B cell (primary cell): ENCODE data around the gene SCAND1. TPM values are rescaled to one million over a fixed set of nuclear protein-coding genes. Genes with fewer than 3 reads are reported as not detected.

Experiments
- ATAC-seq: fragments of 200-7000 bp; cut with Tn5 transposase; one replicate; pipeline ENCODE4 v1.10.0; 2021; ENCODE audit warnings: low read depth, mild to moderate bottlenecking, moderate number of reproducible peaks, moderate library complexity
- CTCF ChIA-PET: fragments of 350-600 bp; sonication (Branson Sonifier 250); formaldehyde crosslinking; loops from one replicate; lab custom pipeline; 2021; ENCODE audit warnings: antibody characterized with exemption, inconsistent platforms; lab: Charles Lee
- POLR2A ChIA-PET: fragments of 350-600 bp; sonication (Branson Sonifier 250); formaldehyde crosslinking; loops from one replicate; lab custom pipeline; 2021; ENCODE audit warnings: antibody characterized with exemption; lab: Charles Lee
- DNase-seq: peaks from one replicate; pipeline ENCODE4 v3.0.0; 2013
- H2AFZ ChIP-seq: 2 replicates; pipeline ENCODE4 v1.6.1; 2012; ENCODE audit warnings: mild to moderate bottlenecking, low read depth, low read length; ENCODE audit not compliant: insufficient read depth, poor library complexity, severe bottlenecking
- H3K27ac ChIP-seq, 2 donors: 1 replicate in 1 of 2; 2 replicates in 1 of 2; pipeline ENCODE4 v1.5.1; 2012 to 2013; ENCODE audit warnings: low read length in 2 of 2, mild to moderate bottlenecking in 2 of 2, moderate library complexity in 1 of 2
- H3K27me3 ChIP-seq, 4 experiments: fragments of 200-600 bp in 1 of 4; sonication (generic) in 1 of 4; replicated peaks in 1 of 4; 1 replicate in 2 of 4; 2 replicates in 2 of 4; pipeline versions ENCODE4 v1.6.1 to v1.7.0; 2013 to 2016; ENCODE audit warnings: low read length in 3 of 4, mild to moderate bottlenecking in 2 of 4, mixed read lengths in 1 of 4, moderate library complexity in 1 of 4; ENCODE audit not compliant: insufficient read depth in 4 of 4, control insufficient read depth in 3 of 4; ENCODE audit errors: control extremely low read depth in 1 of 4
- H3K36me3 ChIP-seq, 2 experiments: replicated peaks in 1 of 2; 1 replicate in 1 of 2; 2 replicates in 1 of 2; pipeline versions ENCODE4 v1.6.1 to v1.7.1; 2013; ENCODE audit warnings: low read length in 1 of 2; ENCODE audit not compliant: insufficient read depth in 2 of 2, control insufficient read depth in 1 of 2; ENCODE audit errors: control extremely low read depth in 1 of 2, extremely low read depth in 1 of 2
- H3K4me1 ChIP-seq, 2 donors: fragments of 200-600 bp in 1 of 2; sonication (generic) in 1 of 2; 1 replicate in 1 of 2; 2 replicates in 1 of 2; pipeline versions ENCODE4 v1.5.1 to v1.6.1; 2013 to 2017; ENCODE audit warnings: low read length in 2 of 2; ENCODE audit not compliant: control insufficient read depth in 2 of 2, insufficient read depth in 2 of 2
- H3K4me2 ChIP-seq: replicated peaks from 2 replicates; pipeline ENCODE3; 2012; ENCODE audit warnings: mild to moderate bottlenecking, low read depth, low read length; ENCODE audit not compliant: poor library complexity, severe bottlenecking
- H3K4me3 ChIP-seq, 5 experiments: fragments of 200-600 bp in 1 of 5; sonication (generic) in 1 of 5; 1 replicate in 3 of 5; 2 replicates in 2 of 5; pipeline versions ENCODE4 v1.5.1 to v1.7.0; 2011 to 2016; ENCODE audit warnings: low read length in 4 of 5, mild to moderate bottlenecking in 4 of 5, low read depth in 2 of 5, control low read depth in 1 of 5, moderate library complexity in 1 of 5; ENCODE audit not compliant: insufficient read depth in 1 of 5; ENCODE audit errors: control extremely low read depth in 1 of 5, extremely low read depth in 1 of 5
- H3K79me2 ChIP-seq: fragments of 200-600 bp; sonication (generic); one replicate; pipeline ENCODE4 v1.6.0; 2016; ENCODE audit warnings: low read length; ENCODE audit not compliant: control insufficient read depth, insufficient read depth
- H3K9ac ChIP-seq: fragments of 200-600 bp; sonication (generic); 2 replicates; pipeline ENCODE4 v1.6.1; 2017; ENCODE audit warnings: mild to moderate bottlenecking, low read length, moderate library complexity
- H3K9me3 ChIP-seq, 3 donors: one replicate each; pipeline versions ENCODE4 v1.6.1 to v1.7.1; 2013; ENCODE audit warnings: low read length in 2 of 3; ENCODE audit not compliant: control insufficient read depth in 2 of 3, insufficient read depth in 1 of 3; ENCODE audit errors: control extremely low read depth in 1 of 3
- H4K20me1 ChIP-seq: 2 replicates; pipeline ENCODE4 v1.6.0; 2012; ENCODE audit warnings: mild to moderate bottlenecking, low read length; ENCODE audit not compliant: insufficient read depth, control insufficient read depth, poor library complexity, severe bottlenecking
- H3K27ac Mint-ChIP-seq: one replicate; pipeline ENCODE4 v1.8.0; 2021; ENCODE audit warnings: mixed read lengths
- H3K27me3 Mint-ChIP-seq: one replicate; pipeline ENCODE4 v1.8.0; 2021; ENCODE audit warnings: mixed read lengths
- H3K4me1 Mint-ChIP-seq: one replicate; pipeline ENCODE4 v1.8.0; 2021; ENCODE audit warnings: mixed read lengths
- H3K4me3 Mint-ChIP-seq: one replicate; pipeline ENCODE4 v1.8.0; 2021; ENCODE audit warnings: mixed read lengths
- H3K9me3 Mint-ChIP-seq: one replicate; pipeline ENCODE4 v1.8.0; 2022; ENCODE audit warnings: mixed read lengths; ENCODE audit not compliant: insufficient read depth
- CTCF ChIP-seq: fragments of 200-600 bp; IDR thresholded peaks from one replicate; pipeline ENCODE4 v1.8.0; 2022; ENCODE audit warnings: antibody characterized with exemption, mild to moderate bottlenecking
- EZH2 ChIP-seq: IDR thresholded peaks from 2 replicates; pipeline ENCODE4 v1.6.1; 2012; ENCODE audit warnings: borderline replicate concordance, low read depth, mild to moderate bottlenecking, moderate library complexity, low read length; ENCODE audit not compliant: insufficient read depth, poor library complexity, severe bottlenecking
- WGBS: methylation state at CpG from one replicate; pipeline ENCODE4 v1.1.5; 2013; ENCODE audit warnings: missing lambda C conversion rate; ENCODE audit not compliant: insufficient coverage; 5-methylcytosine and 5-hydroxymethylcytosine counted together
- intact Hi-C: fragments of 100-400 bp; cut with micrococcal nuclease; formaldehyde crosslinking; loops from one replicate; pipeline ENCODE4 v1.10.0; 2022
- polyA plus RNA-seq: library from polyadenylated mRNA; depleted of rRNA; stranded (reverse); fragments of >200 nt; gene quantifications from 2 replicates; pipeline ENCODE4 v1.2.3, GENCODE V29; 2012
- total RNA-seq, 2 donors: library from RNA; stranded (reverse); fragments of 120-200 nt in 1 of 2; gene quantifications; 1 replicate in 1 of 2; 2 replicates in 1 of 2; pipeline versions ENCODE4 v1.2.3 to v1.2.4, GENCODE V29; 2013 to 2022

SCAND1 gene
- total and polyA plus RNA-seq, 2 donors (not counting 1 experiment from before 2014, with no cell fraction given) = 42.0 to 102 TPM

- Histone ChIP-seq H4K20me1 (no peaks in the 10 kb centered on the region), H3K27ac (no peak overlapping the region), H3K9ac (no peak overlapping the region), H2AFZ (no peak overlapping the region), H3K36me3 (peaks cover 0 to 61% of the 10 kb centered on the region in 2 experiments), H3K4me2 (no peak overlapping the region), H3K27me3 (no peaks in the 10 kb centered on the region), H3K79me2 (peaks cover 6% of the 10 kb centered on the region), H3K9me3 (no peaks in the 10 kb centered on the region), H3K4me3 (no peak overlapping the region), H3K4me1 (no peaks in the 10 kb centered on the region)
- WGBS = 100% methylated on average over 1 of the region's 2 CpGs
- Mint-ChIP-seq H3K27ac (peak overlapping the region; percentile 17), H3K9me3 (no peaks in the 10 kb centered on the region), H3K4me3 (no peak overlapping the region), H3K4me1 (no peaks in the 10 kb centered on the region), H3K27me3 (no peaks in the 10 kb centered on the region)
- DNase-seq (no peak), ATAC-seq (no peak)
- intact Hi-C loops = no loop called here
- no peak for TF ChIP-seq EZH2
- no peak for TF ChIP-seq CTCF
- ChIA-PET POLR2A (no interaction called here), CTCF (interaction anchor here (0.6 kb wide), 1 partner anchor 138 kb away, joined by 3 read pairs; no protein-coding TSS in a partner anchor)
Observed at GRCh38 chr20:35941620-35942019, 12.7 kb downstream of the SCAND1 start.

GRCh38 chr20:35939264-35939663, 15.0 kb downstream of the SCAND1 start:
- H3K79me2 ChIP-seq = peaks cover 10% of the 10 kb centered on the region
- H2AFZ ChIP-seq = no peak overlapping the region
- H3K27ac Mint-ChIP-seq = no peak overlapping the region
- no peak for ATAC-seq
- H3K4me1 ChIP-seq = no peaks in the 10 kb centered on the region
- H3K27me3 Mint-ChIP-seq = no peaks in the 10 kb centered on the region
- no CpG with 5 or more reads among the region's 3 CpGs for WGBS
- H3K4me3 ChIP-seq = no peak overlapping the region
- TF ChIP-seq CTCF (no peak), EZH2 (no peak)
- CTCF ChIA-PET = interaction anchor here (0.6 kb wide), 1 partner anchor 1020 kb away, joined by 3 read pairs; no protein-coding TSS in a partner anchor
- POLR2A ChIA-PET = no interaction called here
- intact Hi-C loops = no loop called here
- H3K4me1 Mint-ChIP-seq = no peaks in the 10 kb centered on the region
- no peak overlapping the region for H3K27ac ChIP-seq
- H4K20me1 ChIP-seq = peaks cover 3% of the 10 kb centered on the region
- no peak overlapping the region for H3K4me3 Mint-ChIP-seq
- H3K9me3 ChIP-seq = no peaks in the 10 kb centered on the region
- peaks cover 0 to 68% of the 10 kb centered on the region in 2 experiments for H3K36me3 ChIP-seq
- DNase-seq = no peak
- H3K9ac ChIP-seq = no peak overlapping the region
- no peaks in the 10 kb centered on the region for H3K9me3 Mint-ChIP-seq
- no peak overlapping the region for H3K4me2 ChIP-seq
- H3K27me3 ChIP-seq = no peaks in the 10 kb centered on the region
